Frontal cortex (tissue), 4 donors: ENCODE measurements around the gene TUBB8. TPM values are rescaled to one million over a fixed set of nuclear protein-coding genes. Genes with fewer than 3 reads are reported as not detected.
"Not testable (repeated sequence)": the region's sequence is repeated elsewhere in the genome, so short reads cannot be mapped to it uniquely, and the experiment has no call there.

Experiments
- DNase-seq, 2 donors: peaks; one replicate each; pipeline ENCODE4 v3.0.0; 2012; ENCODE audit warnings: low spot score in 2 of 2
- FAIRE-seq: peaks from 2 replicates; lab custom pipeline; 2012; peaks lifted over from hg19 to GRCh38; lab: Jason Lieb, UNC
- total RNA-seq: library from RNA; depleted of rRNA; stranded (reverse); fragments of >200 nt; gene quantifications from one replicate; pipeline ENCODE4 v1.2.3, GENCODE V29; 2014
- donor health status: control.
- donor health status: control.
- donor health status: control.

Gene TUBB8
- total RNA-seq, 1 donor from 2014 or later, result not detected

DNA sequence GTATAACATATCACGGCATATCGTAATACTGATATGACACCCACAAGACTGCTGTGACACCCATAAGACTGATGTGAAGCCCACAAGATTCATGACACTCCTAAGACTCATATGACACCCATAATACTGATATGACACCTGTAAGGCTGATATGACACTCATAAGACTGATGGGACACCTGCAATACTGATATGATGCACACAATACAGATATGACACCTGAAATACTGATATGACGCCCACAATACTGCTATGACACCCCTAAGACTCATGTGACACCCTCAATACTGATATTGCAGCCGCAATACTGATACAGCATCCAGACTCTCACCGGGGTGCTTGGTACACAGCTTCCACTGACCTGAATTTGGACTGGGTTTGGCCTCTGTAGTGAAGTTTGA, 19.1 kb upstream of the TUBB8 start:
- DNase-seq, FAIRE-seq: not testable (repeated sequence)

DNA sequence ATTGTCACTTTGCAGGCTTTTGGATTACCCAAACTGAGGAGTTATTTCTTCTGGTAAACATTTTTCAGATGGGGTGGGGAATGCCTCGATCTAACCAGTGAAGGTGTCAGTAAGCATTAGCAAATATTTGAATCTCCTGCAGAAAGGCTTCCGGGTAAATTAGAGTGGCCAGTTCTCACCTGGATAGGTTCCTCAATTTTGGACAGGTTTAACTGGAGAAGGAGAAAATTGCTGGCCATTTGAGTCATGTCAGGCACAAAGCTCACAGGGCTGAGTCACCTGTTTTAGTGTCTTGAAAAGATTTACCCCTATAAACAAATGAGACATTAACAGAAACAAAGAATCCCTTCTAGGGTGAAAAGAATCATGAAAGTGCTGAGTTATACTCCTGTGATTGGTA, 830 bp upstream of the TUBB8 start:
- FAIRE-seq, DNase-seq: not testable (repeated sequence)

DNA sequence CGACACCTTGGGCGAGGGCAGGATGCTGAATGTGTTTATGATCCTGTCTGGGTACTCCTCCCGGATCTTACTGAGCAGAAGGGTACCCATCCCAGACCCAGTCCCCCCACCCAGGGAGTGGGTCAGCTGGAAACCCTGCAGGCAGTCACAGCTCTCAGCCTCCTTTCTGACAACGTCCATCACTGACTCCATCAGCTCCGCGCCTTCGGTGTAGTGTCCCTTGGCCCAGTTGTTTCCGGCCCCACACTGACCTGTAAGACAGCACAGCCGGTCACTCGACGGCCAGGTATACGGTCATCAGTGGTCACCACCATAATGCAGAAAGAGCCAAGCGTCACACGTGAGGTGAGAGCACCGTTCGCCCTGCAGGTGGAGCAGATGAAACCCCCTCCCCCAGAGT, 1.2 kb downstream of the TUBB8 start:
- not testable (repeated sequence) for DNase-seq, FAIRE-seq

DNA sequence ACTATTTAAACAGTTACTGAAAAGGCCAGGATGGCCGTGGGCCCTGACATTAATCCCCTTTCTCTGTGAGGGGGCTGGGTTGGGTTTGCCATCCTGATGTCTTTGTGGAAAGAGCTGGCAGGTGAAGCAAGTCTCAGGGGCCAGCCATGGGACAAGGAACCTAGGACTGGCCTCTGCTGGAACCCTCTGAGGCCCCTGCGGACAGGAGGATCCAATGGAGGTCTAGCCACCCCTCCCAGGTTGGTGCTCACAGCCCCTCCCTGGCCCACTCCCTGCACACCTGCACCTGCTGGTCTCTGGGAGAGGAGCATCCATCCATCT, 35.8 kb downstream of the TUBB8 start:
- not testable (repeated sequence) for FAIRE-seq, DNase-seq

DNA sequence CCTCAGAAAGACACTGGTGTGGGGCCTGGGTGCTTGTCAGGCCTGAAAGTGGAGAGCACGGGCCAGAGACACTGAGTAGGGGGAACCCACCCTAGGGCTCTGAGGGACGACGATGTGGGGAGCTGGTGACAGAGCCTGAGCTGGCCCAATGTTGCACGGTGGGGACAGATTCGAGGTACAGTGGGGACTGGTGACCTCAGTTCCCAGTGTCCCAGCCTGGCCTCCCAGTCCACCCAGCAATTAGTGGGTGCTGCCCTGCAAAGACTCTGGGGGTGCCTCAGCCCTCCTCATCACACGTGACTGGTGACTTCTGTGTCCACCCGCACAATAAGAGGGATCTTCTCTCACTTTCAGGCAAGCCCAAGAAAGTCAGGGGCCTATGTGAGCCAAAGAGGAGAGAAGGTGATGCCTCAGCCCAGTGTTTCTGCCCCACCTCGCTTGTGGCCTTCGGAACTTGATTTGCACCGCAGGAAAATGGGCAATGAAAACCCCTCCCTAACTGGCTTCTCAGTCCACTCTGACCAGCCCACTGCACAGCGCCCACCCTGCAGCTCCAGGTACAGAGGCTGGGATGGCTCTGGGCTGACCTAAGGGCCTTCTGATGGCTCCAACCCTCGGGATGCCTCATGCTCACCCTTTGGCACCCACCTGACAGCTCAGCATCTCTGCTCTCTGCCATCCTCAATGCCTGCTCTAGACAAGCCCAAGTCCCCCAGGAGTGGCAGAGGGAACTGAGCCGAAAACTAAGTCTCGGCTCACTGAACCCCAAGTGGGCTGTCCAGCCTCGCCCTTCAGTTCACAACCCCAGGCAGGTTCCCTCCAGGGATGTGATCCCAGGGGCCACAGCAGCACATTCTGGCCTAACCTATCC, 36.4 kb downstream of the TUBB8 start:
- FAIRE-seq, DNase-seq: not testable (repeated sequence)

DNA sequence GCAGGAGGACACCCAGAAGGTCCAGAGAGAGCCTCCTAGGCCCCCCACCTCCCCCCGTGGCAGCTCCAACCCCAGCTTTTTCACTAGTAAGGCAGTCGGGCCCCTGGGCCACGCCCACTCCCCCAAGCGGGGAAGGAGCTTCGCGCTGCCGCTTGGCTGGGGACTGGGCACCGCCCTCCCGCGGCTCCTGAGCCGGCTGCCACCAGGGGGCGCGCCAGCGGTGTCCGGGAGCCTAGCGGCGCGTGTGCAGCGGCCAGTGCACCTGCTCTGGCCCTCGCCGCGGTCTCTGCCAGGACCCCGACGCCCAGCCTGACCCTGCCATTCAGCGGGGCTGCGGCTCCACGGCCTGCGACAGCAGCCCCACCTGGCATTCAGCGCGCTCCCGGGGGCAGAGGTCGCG, 37.8 kb downstream of the TUBB8 start:
- not testable (repeated sequence) for FAIRE-seq

GRCh38 chr10:10261-10971, 38.7 kb downstream of the TUBB8 start:
- not testable (repeated sequence) for FAIRE-seq, DNase-seq

More for the DNA sequence above, 37.8 kb downstream of the TUBB8 start:
- not testable (repeated sequence) for DNase-seq

Other genes with a start within 250 kb of the TUBB8 start
- gene ZMYND11, start 86.2 kb upstream of the TUBB8 start, total RNA-seq, result 179 TPM